Fibroblast of lung (primary cell): Measurements from ENCODE around the gene FBXO17. TPM values are rescaled to one million over a fixed set of nuclear protein-coding genes. Genes with fewer than 3 reads are reported as not detected.

Experiments used
- DNase-seq, 2 donors: peaks; one replicate each; pipeline versions ENCODE4 v3.0.0 to v3.0.0-alpha.2; 2010; ENCODE audit warnings: low read depth in 2 of 2
- H2AFZ ChIP-seq: 2 replicates; pipeline ENCODE4 v1.5.1; 2012; ENCODE audit warnings: low read length, control low read depth, inconsistent platforms
- H3K27ac ChIP-seq: 2 replicates; pipeline ENCODE4 v1.5.1; 2011; ENCODE audit warnings: low read length, control low read depth; ENCODE audit not compliant: insufficient read depth
- H3K27me3 ChIP-seq: 2 replicates; pipeline ENCODE4 v1.5.1; 2011; ENCODE audit warnings: mild to moderate bottlenecking, low read length; ENCODE audit not compliant: control insufficient read depth, insufficient read depth
- H3K36me3 ChIP-seq: 2 replicates; pipeline ENCODE4 v1.5.1; 2011; ENCODE audit warnings: low read length; ENCODE audit not compliant: control insufficient read depth, insufficient read depth
- H3K4me1 ChIP-seq: 2 replicates; pipeline ENCODE4 v1.5.1; 2011; ENCODE audit warnings: low read length; ENCODE audit not compliant: control insufficient read depth, insufficient read depth; ENCODE audit errors: extremely low read depth
- H3K4me2 ChIP-seq: 2 replicates; pipeline ENCODE4 v1.5.1; 2011; ENCODE audit warnings: low read length, control low read depth; ENCODE audit not compliant: insufficient read depth; ENCODE audit errors: extremely low read depth
- H3K4me3 ChIP-seq, 4 experiments: fragments of 200-600 bp in 1 of 4; sonication (generic) in 1 of 4; replicated peaks in 1 of 4; 2 replicates each; pipeline ENCODE4 v1.5.1; 2011 to 2016; ENCODE audit warnings: low read length in 4 of 4, low read depth in 3 of 4, mild to moderate bottlenecking in 3 of 4, control low read depth in 2 of 4, inconsistent platforms in 1 of 4, mixed read lengths in 1 of 4; ENCODE audit not compliant: insufficient read depth in 1 of 4; ENCODE audit errors: control extremely low read depth in 1 of 4
- H3K79me2 ChIP-seq: 2 replicates; pipeline ENCODE4 v1.5.1; 2012; ENCODE audit warnings: mild to moderate bottlenecking, low read length, inconsistent platforms; ENCODE audit not compliant: control insufficient read depth, insufficient read depth
- H3K9ac ChIP-seq: 2 replicates; pipeline ENCODE4 v1.5.1; 2011; ENCODE audit warnings: mild to moderate bottlenecking, low read length, control low read depth; ENCODE audit not compliant: insufficient read depth
- H3K9me3 ChIP-seq: 2 replicates; pipeline ENCODE4 v1.5.1; 2012; ENCODE audit warnings: low read depth, low read length; ENCODE audit not compliant: control insufficient read depth, insufficient read depth
- H4K20me1 ChIP-seq: 2 replicates; pipeline ENCODE4 v1.5.1; 2011; ENCODE audit warnings: low read length; ENCODE audit not compliant: control insufficient read depth, insufficient read depth; ENCODE audit errors: extremely low read depth
- EZH2 ChIP-seq: IDR thresholded peaks from 2 replicates; pipeline ENCODE4 v1.5.1; 2012; ENCODE audit warnings: low read length, control low read depth, mild to moderate bottlenecking; ENCODE audit errors: missing control alignments
- polyA plus RNA-seq, 2 donors: library from polyadenylated mRNA; depleted of rRNA in 1 of 2; stranded (reverse) in 1 of 2; unstranded in 1 of 2; fragments of >200 nt; gene quantifications; 2 replicates each; pipeline ENCODE4 v1.2.1, GENCODE V29; 2011 to 2012; ENCODE audit warnings: missing spikeins in 1 of 2
- total RNA-seq: library from RNA; depleted of rRNA; stranded (reverse); fragments of >200 nt; gene quantifications from 2 replicates; pipeline ENCODE4 v1.2.1, GENCODE V29; 2014
- TF ChIP-seq, protein P1 (sequence below), 2 donors: IDR thresholded peaks in 1 of 2; conservative IDR thresholded peaks in 1 of 2; 1 replicate in 1 of 2; 2 replicates in 1 of 2; pipeline ENCODE4 v1.5.1; 2011 to 2012; ENCODE audit warnings: low read length in 2 of 2, control low read depth in 1 of 2, inconsistent platforms in 1 of 2, low read depth in 1 of 2, mild to moderate bottlenecking in 1 of 2

FBXO17 gene
- total and polyA plus RNA-seq, 2 donors (not counting 1 experiment from before 2014, with no cell fraction given) = 10.2 to 25.8 TPM

- TF ChIP-seq, protein P1, sequence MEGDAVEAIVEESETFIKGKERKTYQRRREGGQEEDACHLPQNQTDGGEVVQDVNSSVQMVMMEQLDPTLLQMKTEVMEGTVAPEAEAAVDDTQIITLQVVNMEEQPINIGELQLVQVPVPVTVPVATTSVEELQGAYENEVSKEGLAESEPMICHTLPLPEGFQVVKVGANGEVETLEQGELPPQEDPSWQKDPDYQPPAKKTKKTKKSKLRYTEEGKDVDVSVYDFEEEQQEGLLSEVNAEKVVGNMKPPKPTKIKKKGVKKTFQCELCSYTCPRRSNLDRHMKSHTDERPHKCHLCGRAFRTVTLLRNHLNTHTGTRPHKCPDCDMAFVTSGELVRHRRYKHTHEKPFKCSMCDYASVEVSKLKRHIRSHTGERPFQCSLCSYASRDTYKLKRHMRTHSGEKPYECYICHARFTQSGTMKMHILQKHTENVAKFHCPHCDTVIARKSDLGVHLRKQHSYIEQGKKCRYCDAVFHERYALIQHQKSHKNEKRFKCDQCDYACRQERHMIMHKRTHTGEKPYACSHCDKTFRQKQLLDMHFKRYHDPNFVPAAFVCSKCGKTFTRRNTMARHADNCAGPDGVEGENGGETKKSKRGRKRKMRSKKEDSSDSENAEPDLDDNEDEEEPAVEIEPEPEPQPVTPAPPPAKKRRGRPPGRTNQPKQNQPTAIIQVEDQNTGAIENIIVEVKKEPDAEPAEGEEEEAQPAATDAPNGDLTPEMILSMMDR (conservative IDR thresholded peaks at IDR 0.05 in 1 of 2, IDR thresholded peaks at IDR 0.05 in 1 of 2; ENCODE audit: low read depth in 1 of 2, low read length in 2 of 2) = no peak
- TF ChIP-seq EZH2 = no peak
- H2AFZ ChIP-seq = no peak overlapping the region
These were observed 82.7 kb downstream of the FBXO17 start for GRCh38 chr19:38892841-38893240.

DNA sequence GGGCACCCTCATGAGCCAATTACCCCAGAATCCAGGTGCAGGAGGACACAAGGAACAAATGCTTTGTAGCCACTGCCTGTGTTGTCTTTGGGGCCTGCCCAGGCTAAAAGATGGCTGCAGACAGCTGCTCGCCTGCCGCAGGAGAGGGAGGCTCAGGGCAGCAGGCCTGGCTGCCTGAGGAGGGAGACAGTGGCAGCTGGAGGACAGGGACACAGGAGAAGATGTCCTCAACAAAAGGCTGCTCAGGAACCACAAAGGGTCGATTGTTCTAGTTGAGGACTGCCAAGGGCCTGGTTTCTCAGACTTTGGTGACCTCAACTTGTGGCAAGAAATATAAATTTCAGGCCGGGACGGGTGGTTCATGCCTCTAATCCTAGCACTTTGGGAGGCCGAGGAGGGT lies 83.8 kb downstream of the FBXO17 start:
- H3K27ac ChIP-seq = no peak overlapping the region

More at GRCh38 chr19:38892841-38893240, 82.7 kb downstream of the FBXO17 start:
- Histone ChIP-seq H3K36me3 (peaks cover 7% of the 10 kb centered on the region), H3K4me3 (no peak overlapping the region), H4K20me1 (no peaks in the 10 kb centered on the region), H3K27me3 (no peaks in the 10 kb centered on the region), H3K4me1 (no peaks in the 10 kb centered on the region), H3K4me2 (no peak overlapping the region), H3K79me2 (no peaks in the 10 kb centered on the region), H3K9me3 (no peaks in the 10 kb centered on the region), H3K27ac (no peak overlapping the region), H3K9ac (no peak overlapping the region)
- DNase-seq = no peak

More for the DNA sequence above, 83.8 kb downstream of the FBXO17 start:
- no peak for DNase-seq
- Histone ChIP-seq H3K79me2 (no peaks in the 10 kb centered on the region), H3K4me1 (no peaks in the 10 kb centered on the region), H3K36me3 (peaks cover 7% of the 10 kb centered on the region), H3K27me3 (no peaks in the 10 kb centered on the region), H2AFZ (no peak overlapping the region), H3K4me3 (no peak overlapping the region), H4K20me1 (no peaks in the 10 kb centered on the region), H3K9ac (no peak overlapping the region), H3K9me3 (no peaks in the 10 kb centered on the region), H3K4me2 (no peak overlapping the region)
- no peak for TF ChIP-seq EZH2
- TF ChIP-seq, protein P1 (conservative IDR thresholded peaks at IDR 0.05 in 1 of 2, IDR thresholded peaks at IDR 0.05 in 1 of 2; ENCODE audit: low read depth in 1 of 2, low read length in 2 of 2) = no peak

Other genes with a start within 250 kb of the FBXO17 start
- gene CAPN12, start 231.3 kb downstream of the FBXO17 start, total RNA-seq = 0.26 and 0.50 TPM in 2 replicates
- gene CAPN12, start 231.3 kb downstream of the FBXO17 start, polyA plus RNA-seq = 0.07 and 0.20 TPM in 2 replicates
- gene LGALS7, start 202.2 kb downstream of the FBXO17 start, total RNA-seq = not detected in 2 replicates
- gene LGALS7, start 202.2 kb downstream of the FBXO17 start, polyA plus RNA-seq = not detected in 2 replicates
- not detected in 2 replicates for gene LGALS7B, start 186.5 kb downstream of the FBXO17 start, total RNA-seq
- gene LGALS7B, start 186.5 kb downstream of the FBXO17 start, polyA plus RNA-seq = 0.28 TPM in 1 of 2 replicates, not detected in the other
- not detected in 2 replicates for gene LGALS4, start 162.8 kb downstream of the FBXO17 start, total RNA-seq
- gene LGALS4, start 162.8 kb downstream of the FBXO17 start, polyA plus RNA-seq = not detected in 2 replicates
- 41.1 and 46.4 TPM in 2 replicates for gene ECH1, start 143.9 kb downstream of the FBXO17 start, total RNA-seq
- gene ECH1, start 143.9 kb downstream of the FBXO17 start, polyA plus RNA-seq = 37.8 and 40.0 TPM in 2 replicates
- 144 and 184 TPM in 2 replicates for gene HNRNPL, start 125.8 kb downstream of the FBXO17 start, total RNA-seq
- 189 and 275 TPM in 2 replicates for gene HNRNPL, start 125.8 kb downstream of the FBXO17 start, polyA plus RNA-seq
- 2.6 and 3.5 TPM in 2 replicates for gene RINL, start 97.5 kb downstream of the FBXO17 start, total RNA-seq
- gene RINL, start 97.5 kb downstream of the FBXO17 start, polyA plus RNA-seq = 0.59 and 0.86 TPM in 2 replicates
- 50.8 and 51.7 TPM in 2 replicates for gene SIRT2, start 76.1 kb downstream of the FBXO17 start, total RNA-seq
- gene SIRT2, start 76.1 kb downstream of the FBXO17 start, polyA plus RNA-seq = 38.7 and 45.4 TPM in 2 replicates
- 8.2 and 10.9 TPM in 2 replicates for gene NFKBIB, start 75.8 kb downstream of the FBXO17 start, total RNA-seq
- gene NFKBIB, start 75.8 kb downstream of the FBXO17 start, polyA plus RNA-seq = 8.3 and 9.8 TPM in 2 replicates
- not detected in 2 replicates for gene CCER2, start 63.6 kb downstream of the FBXO17 start, total RNA-seq
- gene CCER2, start 63.6 kb downstream of the FBXO17 start, polyA plus RNA-seq = 0.06 TPM in 1 of 2 replicates, not detected in the other
- 5.6 and 10.4 TPM in 2 replicates for gene SARS2, start 45.0 kb downstream of the FBXO17 start, total RNA-seq
- 7.2 and 10.1 TPM in 2 replicates for gene SARS2, start 45.0 kb downstream of the FBXO17 start, polyA plus RNA-seq
- 21.8 and 22.3 TPM in 2 replicates for gene MRPS12, start 44.8 kb downstream of the FBXO17 start, total RNA-seq
- gene MRPS12, start 44.8 kb downstream of the FBXO17 start, polyA plus RNA-seq = 14.7 and 20.1 TPM in 2 replicates
- 3.6 and 3.9 TPM in 2 replicates for gene FBXO27, start 56.8 kb upstream of the FBXO17 start, total RNA-seq
- gene FBXO27, start 56.8 kb upstream of the FBXO17 start, polyA plus RNA-seq = 0.83 and 1.6 TPM in 2 replicates
- not detected in 2 replicates for gene ACP7, start 108.6 kb upstream of the FBXO17 start, total RNA-seq
- gene ACP7, start 108.6 kb upstream of the FBXO17 start, polyA plus RNA-seq = 0.02 TPM in 1 of 2 replicates, not detected in the other
- gene PAK4, start 150.0 kb upstream of the FBXO17 start, total RNA-seq = 2.8 and 4.6 TPM in 2 replicates
- 8.4 and 17.7 TPM in 2 replicates for gene PAK4, start 150.0 kb upstream of the FBXO17 start, polyA plus RNA-seq
- gene NCCRP1, start 221.2 kb upstream of the FBXO17 start, total RNA-seq = not detected in 2 replicates
- gene NCCRP1, start 221.2 kb upstream of the FBXO17 start, polyA plus RNA-seq = 0.02 TPM in 1 of 2 replicates, not detected in the other
- not detected in 2 replicates for gene SYCN, start 228.5 kb upstream of the FBXO17 start, total RNA-seq
- gene SYCN, start 228.5 kb upstream of the FBXO17 start, polyA plus RNA-seq = not detected in 2 replicates